ENCODE results near the gene FNBP1L. TPM values are rescaled to one million over a fixed set of nuclear protein-coding genes. Genes with fewer than 3 reads are reported as not detected.

Gene FNBP1L
- polyA plus RNA-seq, 1 experiment: 5.5 TPM

GRCh38 chr1:93501399-93501798 lies 53.5 kb downstream of the FNBP1L start:
- ChIA-PET CTCF (no interaction called here), POLR2A (no interaction called here)
- H3K36me3 ChIP-seq (ENCODE audit: control insufficient read depth, insufficient read depth, low read length): no peaks in the 10 kb centered on the region
- no peak overlapping the region for H3K4me3 ChIP-seq (ENCODE audit: low read depth, low read length)
- H3K27me3 ChIP-seq (ENCODE audit: control insufficient read depth, insufficient read depth, low read length): no peaks in the 10 kb centered on the region
- no peak for TF ChIP-seq CTCF (IDR thresholded peaks at IDR 0.05; ENCODE audit: insufficient read depth, low read depth, low read length)
- no peak for DNase-seq (ENCODE audit: low read depth)

- no peaks in the 10 kb centered on the region for H3K27me3 ChIP-seq (ENCODE audit: control insufficient read depth, insufficient read depth, low read length)
- no peak for TF ChIP-seq CTCF (IDR thresholded peaks at IDR 0.05; ENCODE audit: insufficient read depth, low read depth, low read length)
- no peaks in the 10 kb centered on the region for H3K36me3 ChIP-seq (ENCODE audit: control insufficient read depth, insufficient read depth, low read length)
- ChIA-PET POLR2A (no interaction called here), CTCF (no interaction called here)
- no peak overlapping the region for H3K4me3 ChIP-seq (ENCODE audit: low read depth, low read length)
- no peak for DNase-seq (ENCODE audit: low read depth)
These were observed 54.0 kb downstream of the FNBP1L start for GRCh38 chr1:93501829-93502369.

GRCh38 chr1:93502571-93502970 lies 54.7 kb downstream of the FNBP1L start:
- ChIA-PET POLR2A (no interaction called here), CTCF (no interaction called here)
- TF ChIP-seq CTCF (IDR thresholded peaks at IDR 0.05; ENCODE audit: insufficient read depth, low read depth, low read length): no peak
- DNase-seq (ENCODE audit: low read depth): no peak
- H3K27me3 ChIP-seq (ENCODE audit: control insufficient read depth, insufficient read depth, low read length): no peaks in the 10 kb centered on the region
- no peak overlapping the region for H3K4me3 ChIP-seq (ENCODE audit: low read depth, low read length)
- no peaks in the 10 kb centered on the region for H3K36me3 ChIP-seq (ENCODE audit: control insufficient read depth, insufficient read depth, low read length)

- no peak for DNase-seq (ENCODE audit: low read depth)
- Histone ChIP-seq H3K36me3 (ENCODE audit: control insufficient read depth, insufficient read depth, low read length) (no peaks in the 10 kb centered on the region), H3K4me3 (ENCODE audit: low read depth, low read length) (no peak overlapping the region), H3K27me3 (ENCODE audit: control insufficient read depth, insufficient read depth, low read length) (no peaks in the 10 kb centered on the region)
- POLR2A ChIA-PET: no interaction called here
- CTCF ChIA-PET: no interaction called here
- no peak for TF ChIP-seq CTCF (IDR thresholded peaks at IDR 0.05; ENCODE audit: insufficient read depth, low read depth, low read length)
These were observed 55.2 kb downstream of the FNBP1L start for GRCh38 chr1:93503163-93503562.

- POLR2A ChIA-PET: no interaction called here
- no peak overlapping the region for H3K4me3 ChIP-seq (ENCODE audit: low read depth, low read length)
- no peak for DNase-seq (ENCODE audit: low read depth)
- CTCF ChIA-PET: interaction anchor here (0.6 kb wide), 1 partner anchor 30 kb away, joined by 3 read pairs; no protein-coding TSS in a partner anchor
- TF ChIP-seq CTCF (IDR thresholded peaks at IDR 0.05; ENCODE audit: insufficient read depth, low read depth, low read length): no peak
- no peaks in the 10 kb centered on the region for H3K36me3 ChIP-seq (ENCODE audit: control insufficient read depth, insufficient read depth, low read length)
- no peaks in the 10 kb centered on the region for H3K27me3 ChIP-seq (ENCODE audit: control insufficient read depth, insufficient read depth, low read length)
These were observed 55.9 kb downstream of the FNBP1L start for GRCh38 chr1:93503816-93504215.

Data from BJ (cell line).